ENCODE results near the gene RPS15.

The RPS15 gene

DNA sequence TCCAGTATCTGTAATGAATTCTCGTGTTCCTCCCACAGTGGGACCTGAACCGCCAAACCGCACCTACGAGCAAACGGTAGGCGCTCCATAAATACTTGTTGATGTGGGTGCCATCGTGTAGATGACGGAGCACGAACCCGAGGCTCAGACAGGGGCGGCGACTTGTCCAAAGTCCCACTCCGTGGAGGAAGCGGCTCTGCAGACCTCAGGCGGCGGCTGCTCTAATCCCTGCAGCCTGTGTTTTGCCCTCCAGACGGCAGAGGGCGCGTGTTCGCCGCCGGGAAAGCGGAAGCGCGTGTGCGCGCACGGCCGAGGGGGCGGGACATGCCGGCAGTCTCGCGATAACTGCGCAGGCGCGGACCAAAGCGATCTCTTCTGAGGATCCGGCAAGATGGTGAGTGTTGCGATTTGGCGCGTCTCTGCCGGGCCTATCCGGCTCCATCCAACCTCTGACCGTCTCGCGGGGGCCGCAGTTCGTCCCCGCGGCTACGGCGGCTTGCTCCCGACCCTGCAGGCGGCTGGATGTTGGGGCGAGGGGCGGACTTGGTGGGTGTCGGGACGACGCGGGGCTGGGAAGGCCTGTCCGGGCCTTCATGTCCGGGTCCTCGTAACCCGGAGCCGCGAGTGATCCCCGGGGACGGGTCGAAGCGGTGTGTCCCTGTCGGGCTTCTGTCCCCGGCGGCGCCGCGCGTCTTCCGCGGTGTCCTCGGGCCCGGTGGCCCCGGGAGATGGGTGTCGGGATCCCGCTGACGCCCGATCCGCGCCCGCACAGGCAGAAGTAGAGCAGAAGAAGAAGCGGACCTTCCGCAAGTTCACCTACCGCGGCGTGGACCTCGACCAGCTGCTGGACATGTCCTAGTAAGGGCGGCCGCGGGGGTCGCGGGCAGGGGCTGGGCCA is at the start of gene RPS15:
Gene RPS15 (plus strand): TSS at position 362 of the 898 bp plus-strand sequence. CDS start 30 bp downstream, at position 392.
- H3K27ac Mint-ChIP-seq: peak within 1 kb of the TSS; percentile 100
- no peaks in the 10 kb centered on the region for H3K9me3 Mint-ChIP-seq
- DNase-seq (ENCODE audit: low spot score in 2 of 2): peak; percentile 96 to 98
- peaks cover 31% of the 10 kb centered on the region for H3K4me1 Mint-ChIP-seq
- peak; percentile 86 for ATAC-seq
- H3K36me3 Mint-ChIP-seq: peaks cover 90% of the 10 kb centered on the region
- H3K4me3 Mint-ChIP-seq: peak within 1 kb of the TSS; percentile 96

GRCh38 chr19:1388637-1389026 is 49.6 kb upstream of the RPS15 start:
- no peak overlapping the region for H3K27ac Mint-ChIP-seq
- peaks cover 14% of the 10 kb centered on the region for H3K4me1 Mint-ChIP-seq
- DNase-seq (ENCODE audit: low spot score in 2 of 2) (no peak), ATAC-seq (no peak)
- H3K36me3 Mint-ChIP-seq: peaks cover 41% of the 10 kb centered on the region
- H3K4me3 Mint-ChIP-seq: no peak overlapping the region
- no peaks in the 10 kb centered on the region for H3K9me3 Mint-ChIP-seq

- Mint-ChIP-seq H3K36me3 (peaks cover 34% of the 10 kb centered on the region), H3K9me3 (no peaks in the 10 kb centered on the region), H3K27ac (no peak overlapping the region), H3K4me1 (peaks cover 13% of the 10 kb centered on the region), H3K4me3 (no peak overlapping the region)
- no peak for ATAC-seq
- no peak for DNase-seq (ENCODE audit: low spot score in 2 of 2)
Observed at GRCh38 chr19:1389033-1389940, 48.9 kb upstream of the RPS15 start.

DNA sequence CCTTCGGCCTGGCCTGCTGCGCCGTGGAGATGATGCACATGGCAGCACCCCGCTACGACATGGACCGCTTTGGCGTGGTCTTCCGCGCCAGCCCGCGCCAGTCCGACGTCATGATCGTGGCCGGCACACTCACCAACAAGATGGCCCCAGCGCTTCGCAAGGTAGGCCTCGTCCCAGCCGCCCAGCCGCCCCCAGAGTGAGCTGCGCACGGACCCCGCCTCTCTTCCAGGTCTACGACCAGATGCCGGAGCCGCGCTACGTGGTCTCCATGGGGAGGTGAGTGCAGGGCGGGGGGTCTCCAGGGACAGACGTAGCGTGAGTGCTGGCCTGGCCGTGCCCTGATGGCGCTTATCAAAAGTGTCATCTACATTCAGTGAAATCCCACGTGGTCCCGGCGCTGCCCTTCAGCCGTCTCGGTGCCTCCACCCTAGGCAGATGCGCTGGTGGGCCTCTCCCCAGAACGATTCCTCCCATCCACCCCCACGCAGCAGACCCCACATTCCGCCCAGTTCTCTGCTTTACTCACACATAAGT is 47.2 kb upstream of the RPS15 start:
- Mint-ChIP-seq H3K27ac (no peak overlapping the region), H3K36me3 (peaks cover 35% of the 10 kb centered on the region), H3K4me1 (peaks cover 6% of the 10 kb centered on the region), H3K9me3 (no peaks in the 10 kb centered on the region), H3K4me3 (no peak overlapping the region)
- DNase-seq (ENCODE audit: low spot score in 2 of 2): no peak
- no peak for ATAC-seq

GRCh38 chr19:1392407-1392806 is 45.8 kb upstream of the RPS15 start:
- Mint-ChIP-seq H3K9me3 (no peaks in the 10 kb centered on the region), H3K4me3 (no peak overlapping the region), H3K36me3 (peaks cover 40% of the 10 kb centered on the region), H3K27ac (no peak overlapping the region), H3K4me1 (peaks cover 6% of the 10 kb centered on the region)
- ATAC-seq (no peak), DNase-seq (ENCODE audit: low spot score in 2 of 2) (no peak)

GRCh38 chr19:1392939-1393530 is 45.2 kb upstream of the RPS15 start:
- Mint-ChIP-seq H3K36me3 (peaks cover 40% of the 10 kb centered on the region), H3K4me1 (peaks cover 6% of the 10 kb centered on the region), H3K4me3 (no peak overlapping the region), H3K27ac (no peak overlapping the region), H3K9me3 (no peaks in the 10 kb centered on the region)
- DNase-seq (ENCODE audit: low spot score in 2 of 2) (no peak), ATAC-seq (no peak)

- H3K4me1 Mint-ChIP-seq: peaks cover 6% of the 10 kb centered on the region
- DNase-seq (ENCODE audit: low spot score in 2 of 2) (no peak), ATAC-seq (no peak)
- peaks cover 40% of the 10 kb centered on the region for H3K36me3 Mint-ChIP-seq
- H3K4me3 Mint-ChIP-seq: no peak overlapping the region
- no peaks in the 10 kb centered on the region for H3K9me3 Mint-ChIP-seq
- H3K27ac Mint-ChIP-seq: no peak overlapping the region
Observed at GRCh38 chr19:1393841-1394240, 44.4 kb upstream of the RPS15 start.

GRCh38 chr19:1394252-1395193 is 43.7 kb upstream of the RPS15 start:
- Mint-ChIP-seq H3K4me3 (no peak overlapping the region), H3K36me3 (peaks cover 40% of the 10 kb centered on the region), H3K9me3 (no peaks in the 10 kb centered on the region), H3K27ac (no peak overlapping the region), H3K4me1 (peaks cover 6% of the 10 kb centered on the region)
- DNase-seq (ENCODE audit: low spot score in 2 of 2) (no peak), ATAC-seq (no peak)

GRCh38 chr19:1395194-1396018 is 42.8 kb upstream of the RPS15 start:
- Mint-ChIP-seq H3K4me3 (no peak overlapping the region), H3K36me3 (peaks cover 38% of the 10 kb centered on the region), H3K27ac (peak overlapping the region; percentile 32), H3K9me3 (no peaks in the 10 kb centered on the region), H3K4me1 (peaks cover 6% of the 10 kb centered on the region)
- ATAC-seq (no peak), DNase-seq (ENCODE audit: low spot score in 2 of 2) (no peak)

- Mint-ChIP-seq H3K4me3 (no peak overlapping the region), H3K27ac (peak overlapping the region; percentile 32), H3K9me3 (no peaks in the 10 kb centered on the region), H3K36me3 (peaks cover 30% of the 10 kb centered on the region), H3K4me1 (peaks cover 6% of the 10 kb centered on the region)
- ATAC-seq: no peak
- DNase-seq (ENCODE audit: low spot score in 2 of 2): no peak
Observed at GRCh38 chr19:1396019-1396767, 42.0 kb upstream of the RPS15 start.

DNA sequence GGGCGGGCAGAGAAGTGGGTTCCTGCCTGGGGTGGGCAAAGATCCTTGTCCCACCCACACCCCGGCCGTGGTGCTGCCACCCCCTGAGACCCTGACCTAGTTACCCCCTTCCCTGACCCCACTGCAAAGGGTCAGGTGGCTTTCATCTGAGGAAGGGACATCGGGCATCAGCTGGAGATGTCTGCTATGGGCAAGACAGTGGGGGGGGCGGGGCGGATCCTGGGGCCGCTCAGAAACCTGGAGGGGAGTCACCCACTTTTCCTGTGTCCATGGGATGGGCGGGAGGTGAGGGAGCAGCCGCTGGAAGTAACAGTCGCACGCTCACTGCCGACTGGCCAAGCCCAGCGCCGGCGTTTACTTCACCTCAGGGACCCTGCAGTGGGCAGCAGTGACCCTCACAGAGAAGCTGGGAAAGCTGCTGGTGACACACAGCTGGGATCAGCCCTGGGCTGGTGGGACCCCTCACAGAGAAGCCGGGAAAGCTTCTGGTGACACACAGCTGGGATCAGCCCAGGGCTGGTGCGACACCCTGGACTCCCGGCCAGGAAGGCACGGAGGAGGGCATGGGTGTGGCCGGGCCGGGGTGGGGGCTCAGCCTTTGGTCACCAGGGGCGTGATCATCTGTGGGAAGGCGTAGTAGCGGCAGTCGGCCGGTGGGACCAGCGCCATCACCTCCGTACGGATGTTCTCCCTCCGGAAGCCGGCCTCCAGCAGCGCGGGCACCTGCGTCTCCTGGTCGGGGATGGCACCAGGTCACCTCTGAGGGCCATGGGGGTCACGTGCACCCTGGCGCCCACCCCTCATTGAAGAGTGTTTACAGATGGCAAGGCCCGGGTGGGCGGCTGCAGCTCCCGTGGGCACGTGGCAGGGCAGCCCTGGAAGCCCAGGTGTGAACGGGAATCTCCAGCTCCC is 41.2 kb upstream of the RPS15 start:
- Mint-ChIP-seq H3K9me3 (no peaks in the 10 kb centered on the region), H3K36me3 (peaks cover 22% of the 10 kb centered on the region), H3K4me1 (peaks cover 6% of the 10 kb centered on the region), H3K4me3 (no peak overlapping the region), H3K27ac (no peak overlapping the region)
- ATAC-seq: no peak
- no peak for DNase-seq (ENCODE audit: low spot score in 2 of 2)

GRCh38 chr19:1397838-1398237 is 40.4 kb upstream of the RPS15 start:
- DNase-seq (ENCODE audit: low spot score in 2 of 2) (no peak), ATAC-seq (no peak)
- Mint-ChIP-seq H3K4me3 (no peak overlapping the region), H3K27ac (no peak overlapping the region), H3K9me3 (no peaks in the 10 kb centered on the region), H3K36me3 (peaks cover 14% of the 10 kb centered on the region), H3K4me1 (peaks cover 11% of the 10 kb centered on the region)
